Activated CD4-positive, alpha-beta memory T cell treated with anti-CD3 and anti-CD28 coated beads, Interleukin-2, amount 10 ng/mL, durations not matched to agents 7 days and 5 days (primary cell): ENCODE results near the gene YARS1. TPM values are rescaled to one million over a fixed set of nuclear protein-coding genes. Genes with fewer than 3 reads are reported as not detected.
"Not testable (repeated sequence)": the region's sequence is repeated elsewhere in the genome, so short reads cannot be mapped to it uniquely, and the experiment has no call there.

ENCODE experiments used
- CTCF ChIA-PET: fragments of 350-600 bp; sonication (Branson Sonifier 250); formaldehyde crosslinking; loops from one replicate; lab custom pipeline; 2021; ENCODE audit warnings: antibody characterized with exemption, inconsistent platforms; lab: Charles Lee
- POLR2A ChIA-PET: fragments of 350-600 bp; sonication (Branson Sonifier 250); formaldehyde crosslinking; loops from one replicate; lab custom pipeline; 2021; ENCODE audit warnings: antibody characterized with exemption; lab: Charles Lee
- DNase-seq: peaks from one replicate; pipeline ENCODE4 v3.0.0-alpha.2; 2020
- H3K27ac Mint-ChIP-seq: one replicate; pipeline ENCODE4 v1.8.0; 2021; ENCODE audit warnings: mild to moderate bottlenecking, mixed read lengths
- H3K27me3 Mint-ChIP-seq: one replicate; pipeline ENCODE4 v1.8.0; 2021; ENCODE audit warnings: mixed read lengths
- H3K36me3 Mint-ChIP-seq: one replicate; pipeline ENCODE4 v1.8.0; 2021; ENCODE audit warnings: low read depth, mixed read lengths
- H3K4me1 Mint-ChIP-seq: one replicate; pipeline ENCODE4 v1.8.0; 2021; ENCODE audit warnings: mixed read lengths
- H3K4me3 Mint-ChIP-seq: one replicate; pipeline ENCODE4 v1.8.0; 2021; ENCODE audit warnings: mild to moderate bottlenecking, mixed read lengths
- H3K9me3 Mint-ChIP-seq: one replicate; pipeline ENCODE4 v1.8.0; 2021; ENCODE audit warnings: mixed read lengths
- total RNA-seq, 2 experiments: library from RNA; stranded (reverse); gene quantifications; one replicate each; pipeline ENCODE4 v1.2.3, GENCODE V29; 2021

Gene YARS1
- total RNA-seq, 2 experiments from 2014 or later, result 204 to 214 TPM

GRCh38 chr1:32811265-32811664 lies 5.9 kb downstream of the YARS1 start:
- Mint-ChIP-seq H3K9me3 (no peaks in the 10 kb centered on the region), H3K36me3 (peaks cover 89% of the 10 kb centered on the region), H3K27me3 (no peaks in the 10 kb centered on the region), H3K4me3 (no peak overlapping the region), H3K4me1 (peaks cover 66% of the 10 kb centered on the region), H3K27ac (no peak overlapping the region)
- ChIA-PET CTCF (no interaction called here), POLR2A (no interaction called here)
- DNase-seq, result no peak

- Mint-ChIP-seq H3K36me3 (peaks cover 92% of the 10 kb centered on the region), H3K4me1 (peaks cover 65% of the 10 kb centered on the region), H3K4me3 (no peak overlapping the region), H3K27me3 (no peaks in the 10 kb centered on the region), H3K27ac (no peak overlapping the region), H3K9me3 (no peaks in the 10 kb centered on the region)
- POLR2A ChIA-PET, result no interaction called here
- CTCF ChIA-PET, result no interaction called here
- no peak for DNase-seq
Measured at GRCh38 chr1:32810358-32810757, 6.8 kb downstream of the YARS1 start.

GRCh38 chr1:32808580-32808979 lies 8.6 kb downstream of the YARS1 start:
- no peaks in the 10 kb centered on the region for H3K9me3 Mint-ChIP-seq
- H3K36me3 Mint-ChIP-seq, result peaks cover 86% of the 10 kb centered on the region
- no peak overlapping the region for H3K27ac Mint-ChIP-seq
- H3K27me3 Mint-ChIP-seq, result no peaks in the 10 kb centered on the region
- peaks cover 49% of the 10 kb centered on the region for H3K4me1 Mint-ChIP-seq
- no peak for DNase-seq
- no peak overlapping the region for H3K4me3 Mint-ChIP-seq
- CTCF ChIA-PET, result no interaction called here
- POLR2A ChIA-PET, result no interaction called here

GRCh38 chr1:32806910-32807523 lies 10.1 kb downstream of the YARS1 start:
- ChIA-PET POLR2A (no interaction called here), CTCF (no interaction called here)
- H3K9me3 Mint-ChIP-seq, result no peaks in the 10 kb centered on the region
- H3K27me3 Mint-ChIP-seq, result no peaks in the 10 kb centered on the region
- peaks cover 42% of the 10 kb centered on the region for H3K4me1 Mint-ChIP-seq
- no peak for DNase-seq
- H3K36me3 Mint-ChIP-seq, result peaks cover 83% of the 10 kb centered on the region
- peak overlapping the region; percentile 34 for H3K27ac Mint-ChIP-seq
- H3K4me3 Mint-ChIP-seq, result no peak overlapping the region

- DNase-seq, result no peak
- Mint-ChIP-seq H3K27ac (no peak overlapping the region), H3K36me3 (peaks cover 80% of the 10 kb centered on the region), H3K9me3 (no peaks in the 10 kb centered on the region), H3K4me3 (no peak overlapping the region), H3K4me1 (peaks cover 40% of the 10 kb centered on the region), H3K27me3 (no peaks in the 10 kb centered on the region)
- ChIA-PET POLR2A (interaction anchor here (1.2 kb wide), 1 partner anchor 11 kb away, joined by 6 read pairs; the partner anchor contains the start of genes S100PBP and YARS1), CTCF (no interaction called here)
Measured at GRCh38 chr1:32806290-32806689, 10.9 kb downstream of the YARS1 start.

GRCh38 chr1:32804460-32804859 lies 12.7 kb downstream of the YARS1 start:
- H3K27me3 Mint-ChIP-seq, H3K4me3 Mint-ChIP-seq, POLR2A ChIA-PET, CTCF ChIA-PET, DNase-seq, H3K27ac Mint-ChIP-seq, H3K9me3 Mint-ChIP-seq: not testable (repeated sequence)
- Mint-ChIP-seq H3K36me3 (peaks cover 67% of the 10 kb centered on the region), H3K4me1 (peaks cover 44% of the 10 kb centered on the region)

GRCh38 chr1:32801096-32801715 lies 16.0 kb downstream of the YARS1 start:
- Mint-ChIP-seq H3K4me1 (peaks cover 54% of the 10 kb centered on the region), H3K27me3 (no peaks in the 10 kb centered on the region), H3K36me3 (peaks cover 60% of the 10 kb centered on the region), H3K9me3 (no peaks in the 10 kb centered on the region), H3K27ac (peak overlapping the region; percentile 76), H3K4me3 (peak overlapping the region; percentile 12)
- POLR2A ChIA-PET, result interaction anchor here (4.9 kb wide), 1 partner anchor 16 kb away, joined by 47 read pairs; the partner anchor contains the start of genes S100PBP and YARS1
- CTCF ChIA-PET, result no interaction called here
- DNase-seq, result peak; percentile 43

- POLR2A ChIA-PET, result interaction anchor here (0.7 to 4.9 kb wide), 6 partner anchors 9 to 328 kb away, joined by 3 to 47 read pairs (median 4); partner anchors contain the start of genes S100PBP and YARS1
Measured at GRCh38 chr1:32798679-32799416, 18.3 kb downstream of the YARS1 start.

GRCh38 chr1:32798191-32798590 lies 19.0 kb downstream of the YARS1 start:
- ChIA-PET POLR2A (interaction anchor here (0.9 to 4.9 kb wide), 5 partner anchors 9 to 329 kb away, joined by 3 to 47 read pairs (median 5); partner anchors contain the start of genes S100PBP and YARS1), CTCF (interaction anchor here (1.4 kb wide), 2 partner anchors 11 to 86 kb away, joined by 3 to 8 read pairs; no protein-coding TSS in a partner anchor)
- H3K4me1 Mint-ChIP-seq, result peaks cover 59% of the 10 kb centered on the region
- H3K27me3 Mint-ChIP-seq, result no peaks in the 10 kb centered on the region
- no peaks in the 10 kb centered on the region for H3K9me3 Mint-ChIP-seq
- peaks cover 54% of the 10 kb centered on the region for H3K36me3 Mint-ChIP-seq
- DNase-seq, result no peak
- peak overlapping the region; percentile 10 for H3K4me3 Mint-ChIP-seq
- H3K27ac Mint-ChIP-seq, result peak overlapping the region; percentile 76

More at GRCh38 chr1:32798679-32799416, 18.3 kb downstream of the YARS1 start:
- peak overlapping the region; percentile 91 for H3K27ac Mint-ChIP-seq
- DNase-seq, result no peak
- H3K4me1 Mint-ChIP-seq, result peaks cover 55% of the 10 kb centered on the region
- H3K36me3 Mint-ChIP-seq, result peaks cover 53% of the 10 kb centered on the region
- no peaks in the 10 kb centered on the region for H3K27me3 Mint-ChIP-seq
- CTCF ChIA-PET, result interaction anchor here (1.0 to 1.4 kb wide), 2 partner anchors 11 to 87 kb away, joined by 3 to 5 read pairs; no protein-coding TSS in a partner anchor
- peak overlapping the region; percentile 4 for H3K4me3 Mint-ChIP-seq
- H3K9me3 Mint-ChIP-seq, result no peaks in the 10 kb centered on the region

GRCh38 chr1:32797456-32797855 lies 19.7 kb downstream of the YARS1 start:
- CTCF ChIA-PET, result interaction anchor here (1.4 kb wide), 1 partner anchor 85 kb away, joined by 8 read pairs; no protein-coding TSS in a partner anchor
- H3K27ac Mint-ChIP-seq, result peak overlapping the region; percentile 76
- POLR2A ChIA-PET, result interaction anchor here (4.9 kb wide), 1 partner anchor 20 kb away, joined by 47 read pairs; the partner anchor contains the start of genes S100PBP and YARS1
- no peak overlapping the region for H3K4me3 Mint-ChIP-seq
- peaks cover 61% of the 10 kb centered on the region for H3K4me1 Mint-ChIP-seq
- H3K36me3 Mint-ChIP-seq, result peaks cover 57% of the 10 kb centered on the region
- no peak for DNase-seq
- H3K27me3 Mint-ChIP-seq, result no peaks in the 10 kb centered on the region
- H3K9me3 Mint-ChIP-seq, result no peaks in the 10 kb centered on the region

- H3K4me3 Mint-ChIP-seq, CTCF ChIA-PET: not testable (repeated sequence)
Measured at GRCh38 chr1:32795763-32796162, 21.4 kb downstream of the YARS1 start.

GRCh38 chr1:32791881-32792280 lies 25.3 kb downstream of the YARS1 start:
- ChIA-PET POLR2A (no interaction called here), CTCF (interaction anchor here (1.3 kb wide), 1 partner anchor 8 kb away, joined by 4 read pairs; no protein-coding TSS in a partner anchor)

More at GRCh38 chr1:32795763-32796162, 21.4 kb downstream of the YARS1 start:
- H3K36me3 Mint-ChIP-seq, result peaks cover 62% of the 10 kb centered on the region
- H3K27me3 Mint-ChIP-seq, POLR2A ChIA-PET, DNase-seq, H3K9me3 Mint-ChIP-seq, H3K27ac Mint-ChIP-seq: not testable (repeated sequence)
- peaks cover 55% of the 10 kb centered on the region for H3K4me1 Mint-ChIP-seq

More at GRCh38 chr1:32791881-32792280, 25.3 kb downstream of the YARS1 start:
- no peaks in the 10 kb centered on the region for H3K9me3 Mint-ChIP-seq
- no peak overlapping the region for H3K4me3 Mint-ChIP-seq
- peaks cover 51% of the 10 kb centered on the region for H3K36me3 Mint-ChIP-seq
- no peaks in the 10 kb centered on the region for H3K27me3 Mint-ChIP-seq
- peaks cover 22% of the 10 kb centered on the region for H3K4me1 Mint-ChIP-seq
- H3K27ac Mint-ChIP-seq, result no peak overlapping the region
- DNase-seq, result no peak
